HG03159 (cell line): Measurements from ENCODE around the gene PDSS1.

Experiments
- ATAC-seq: cut with Tn5 transposase; IDR thresholded peaks from one replicate; pipeline ENCODE4 v1.9.1; 2021; ENCODE audit warnings: mild to moderate bottlenecking, moderate library complexity; ENCODE audit not compliant: unreplicated experiment

PDSS1 gene

GRCh38 chr10:26792758-26793495 lies 95.4 kb downstream of the PDSS1 start:
- ATAC-seq, result no peak
